NCI-H2171 treated with DMSO at 0.1 percent for 48 hours (cell line): ENCODE measurements around the gene TOMM6.
"Not testable (repeated sequence)": the region's sequence is repeated elsewhere in the genome, so short reads cannot be mapped to it uniquely, and the experiment has no call there.

Source experiments
- DNase-seq: peaks from one replicate; lab custom pipeline; 2025; lab: John Stamatoyannopoulos, UW

The TOMM6 gene

DNA sequence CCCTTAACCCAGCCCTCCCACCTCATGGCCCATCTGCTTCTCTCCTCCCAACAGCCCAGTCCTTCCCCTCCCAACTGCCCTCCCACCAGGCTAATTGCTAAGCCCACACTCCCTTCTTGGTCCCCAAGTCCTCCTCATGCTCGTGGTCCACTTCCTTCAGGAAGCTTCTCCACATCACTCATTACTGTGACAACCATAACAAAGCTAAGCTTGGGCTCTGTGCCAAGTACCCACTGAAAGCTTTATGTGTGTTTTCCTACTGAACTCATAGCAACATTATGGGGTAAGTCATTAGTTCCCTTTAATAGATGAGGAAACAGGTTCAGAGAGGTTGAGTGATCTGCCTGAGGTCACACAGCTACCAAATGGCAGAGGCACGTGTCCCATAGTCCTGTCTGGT, 24.0 kb upstream of the TOMM6 start:
- no peak for DNase-seq

- not testable (repeated sequence) for DNase-seq
These were observed 21.3 kb upstream of the TOMM6 start for GRCh38 chr6:41766043-41766664.

DNA sequence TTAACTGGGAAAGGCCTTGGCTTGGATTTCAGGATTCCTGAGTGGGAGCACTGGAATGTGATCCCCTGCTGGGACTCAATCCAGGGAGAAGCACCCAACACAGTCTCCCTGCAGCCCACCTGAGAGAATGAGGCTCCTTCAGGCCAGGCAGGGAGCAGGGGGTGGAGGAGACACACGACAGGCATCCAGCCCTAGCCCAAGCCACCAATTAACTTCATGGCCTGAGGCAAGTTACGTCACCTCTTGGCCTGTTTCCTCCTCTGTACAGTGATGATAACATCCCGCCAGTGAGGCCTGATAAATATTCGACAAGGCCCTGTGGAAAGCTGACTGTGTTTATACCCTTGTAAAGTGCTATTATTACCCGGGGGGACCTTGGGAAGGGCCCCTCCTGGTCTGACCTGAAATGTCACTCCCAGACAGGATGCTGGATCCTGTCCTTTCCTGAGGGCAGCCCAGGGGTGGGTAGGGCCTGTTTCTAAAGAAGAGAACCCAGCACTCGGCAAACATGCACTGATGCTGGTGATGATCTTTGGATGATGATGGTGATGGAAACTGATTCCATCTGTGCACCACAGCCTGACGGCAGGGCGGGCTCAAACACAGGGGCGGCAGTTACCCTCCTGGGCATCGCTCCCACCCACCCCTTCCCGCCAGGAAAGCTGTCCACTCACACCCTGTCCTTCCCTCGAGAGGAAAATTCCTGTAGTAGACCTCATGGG, 20.2 kb upstream of the TOMM6 start:
- DNase-seq = no peak

DNA sequence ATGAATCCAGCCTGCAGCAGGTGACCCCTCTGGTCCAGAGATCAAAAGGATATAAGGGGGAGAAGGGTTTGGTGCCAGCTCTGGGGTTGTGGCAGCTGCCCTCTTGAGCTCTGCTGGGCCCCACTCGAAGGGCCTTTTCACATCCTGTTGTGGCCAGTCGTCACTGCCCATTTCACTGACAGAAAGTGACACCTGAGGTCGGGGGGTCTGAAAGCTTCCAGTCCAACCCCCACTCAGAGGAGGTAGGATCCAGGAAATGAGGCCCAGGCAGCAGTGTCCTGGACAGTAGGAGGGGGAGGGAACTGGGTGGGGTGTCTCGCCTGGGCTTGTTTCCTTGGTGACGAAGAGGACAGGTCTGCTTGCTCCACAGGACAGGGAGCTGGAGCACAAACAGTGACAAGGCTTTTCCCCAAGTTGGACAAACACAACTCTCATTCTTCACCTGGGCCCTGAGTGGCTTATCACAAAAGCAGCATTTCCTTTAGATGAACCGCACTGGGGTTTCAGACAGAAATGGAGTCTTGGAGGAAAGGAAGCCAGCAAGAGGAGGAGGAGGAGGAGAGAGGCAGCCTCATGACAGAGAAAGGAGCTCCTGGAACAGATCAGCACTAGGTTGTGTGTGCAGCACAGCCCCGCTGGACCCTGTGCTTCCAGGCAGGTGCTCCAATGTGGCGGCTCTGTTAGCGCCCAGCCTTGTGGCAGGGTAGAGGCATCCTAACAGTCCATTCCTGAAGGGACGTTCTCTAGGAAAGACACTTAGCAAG, 18.8 kb upstream of the TOMM6 start:
- DNase-seq = no peak

DNA sequence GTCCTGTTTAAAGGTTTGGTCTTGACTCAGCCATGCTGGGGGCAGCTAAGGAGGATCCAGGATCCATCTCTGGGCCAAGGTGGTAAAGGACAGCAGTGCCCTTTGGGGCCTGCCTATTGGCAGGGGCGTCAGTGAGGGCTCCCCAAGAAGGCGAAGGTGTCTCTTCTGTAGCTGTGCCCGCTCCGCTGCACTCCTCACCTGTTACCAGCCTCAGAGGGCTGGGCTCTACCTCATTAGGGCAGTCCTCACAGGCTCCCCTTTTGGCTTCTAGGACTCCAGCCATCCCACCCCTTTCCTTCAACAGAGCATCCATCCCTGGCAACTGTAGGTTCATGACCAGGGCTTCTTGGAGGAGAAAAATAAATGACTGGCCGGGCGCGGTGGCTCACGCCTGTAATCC, 18.1 kb upstream of the TOMM6 start:
- DNase-seq = no peak

GRCh38 chr6:41770381-41771057, 17.0 kb upstream of the TOMM6 start:
- DNase-seq = no peak

DNA sequence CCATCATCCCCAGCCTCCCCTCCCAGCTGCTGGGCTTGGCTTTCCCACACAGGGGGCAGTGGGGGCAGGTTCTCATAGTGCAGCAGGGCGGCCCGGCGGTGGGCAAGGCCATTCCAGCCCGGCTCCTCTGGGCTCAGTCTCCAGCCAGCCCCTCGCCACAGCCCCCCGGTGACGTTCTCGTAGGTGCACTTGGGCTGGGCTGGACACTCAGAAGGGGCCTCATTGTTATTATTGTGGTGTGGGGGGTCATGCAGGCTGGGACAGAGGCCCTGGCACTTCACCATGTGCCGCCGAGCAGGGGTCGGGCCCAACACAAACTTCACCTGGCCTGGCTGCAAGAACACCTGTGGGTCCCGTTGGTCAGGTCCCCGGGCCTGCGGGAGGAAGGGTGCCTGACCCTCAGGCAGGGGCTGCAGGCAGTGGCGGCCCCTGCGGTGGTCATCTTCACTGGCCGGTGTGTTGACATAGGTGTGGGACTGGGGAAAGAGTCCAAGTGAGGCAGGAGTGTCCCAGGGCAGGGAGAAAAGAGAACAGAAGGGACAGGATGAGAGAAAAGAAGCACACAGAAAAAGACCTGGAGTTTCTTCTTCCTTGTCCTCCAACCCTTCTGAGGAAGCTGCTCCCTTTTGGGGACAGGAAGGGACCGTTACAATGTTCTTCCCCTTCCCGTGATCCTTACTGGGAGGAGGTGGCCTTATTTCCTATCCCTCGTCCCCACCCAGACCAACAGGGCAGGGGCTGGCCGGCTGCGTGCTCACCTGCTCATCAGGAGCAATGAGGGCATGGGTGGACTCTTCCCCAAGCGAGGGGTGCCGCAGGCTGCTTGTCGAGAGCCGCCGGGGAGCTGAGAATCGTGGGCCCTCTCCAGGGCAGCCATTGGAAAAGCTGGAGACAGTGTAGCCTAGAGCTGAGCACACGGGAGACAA, 16.2 kb upstream of the TOMM6 start:
- no peak for DNase-seq

DNA sequence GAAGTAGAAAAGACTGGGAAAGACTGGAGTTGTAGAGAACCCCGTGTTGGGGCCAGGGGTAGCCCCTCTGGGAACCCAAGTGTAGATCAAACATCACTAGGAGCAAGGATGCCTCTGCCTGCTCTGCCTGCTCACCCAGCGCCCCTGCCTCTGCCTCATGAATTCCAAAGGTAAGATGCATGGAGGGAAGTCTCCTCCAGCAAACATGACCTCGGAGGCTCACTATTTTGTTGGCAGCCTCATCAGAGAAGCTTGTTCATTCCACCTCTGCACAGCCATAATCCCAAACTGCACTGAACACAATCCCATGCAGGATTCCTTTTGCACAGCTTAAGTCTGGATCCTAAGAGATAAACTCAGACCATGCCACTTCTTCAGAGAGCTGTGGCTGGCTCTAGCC, 12.7 kb upstream of the TOMM6 start:
- no peak for DNase-seq

DNA sequence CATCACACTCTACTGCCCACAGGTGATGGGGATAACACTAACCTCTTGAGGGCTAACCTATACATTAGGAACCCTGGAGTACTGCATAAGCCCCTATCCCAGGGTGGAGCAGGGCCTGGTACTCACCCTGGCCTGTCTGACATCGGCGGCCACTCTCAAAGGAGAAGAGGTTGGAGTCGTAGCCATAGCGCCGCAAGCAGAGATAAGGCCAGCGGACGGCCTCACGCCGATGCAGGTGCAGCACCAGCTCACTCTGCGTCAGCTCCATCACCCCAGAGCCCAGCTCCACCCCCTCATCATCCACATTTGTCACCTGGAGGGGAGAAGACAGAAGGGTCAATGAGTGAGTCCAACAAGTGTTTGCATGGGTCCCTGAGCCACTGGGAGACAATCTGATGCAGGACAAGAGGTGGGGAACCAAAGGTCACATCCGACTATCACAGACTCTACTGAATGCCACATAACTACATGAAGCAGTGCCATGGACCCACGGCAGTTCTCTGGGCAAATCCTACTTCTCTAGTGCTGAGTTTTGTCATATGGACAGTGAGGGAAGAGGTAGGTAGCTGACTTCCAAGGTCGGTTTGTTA, 12.1 kb upstream of the TOMM6 start:
- no peak for DNase-seq

- no peak for DNase-seq
These were observed 9.8 kb upstream of the TOMM6 start for GRCh38 chr6:41777551-41778285.

DNA sequence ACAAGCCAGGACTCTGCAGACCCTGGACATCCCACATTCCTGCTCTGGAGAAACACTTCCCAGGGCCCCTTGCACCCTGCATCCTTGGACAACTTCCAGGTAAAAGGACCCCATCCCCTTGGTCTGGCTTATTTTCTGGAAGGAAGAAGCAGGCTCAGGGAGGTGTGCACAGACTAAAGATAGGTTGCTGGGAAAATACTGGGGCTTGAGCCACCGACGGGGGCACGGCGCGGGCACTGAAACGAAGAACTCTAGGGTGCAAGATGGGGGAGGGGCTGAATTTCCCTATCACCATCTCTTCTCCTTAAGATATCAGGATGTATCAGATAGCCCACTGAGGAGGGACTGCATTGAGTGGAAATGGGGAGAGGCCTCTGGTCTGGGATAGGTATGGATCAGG, 8.6 kb upstream of the TOMM6 start:
- DNase-seq = no peak

DNA sequence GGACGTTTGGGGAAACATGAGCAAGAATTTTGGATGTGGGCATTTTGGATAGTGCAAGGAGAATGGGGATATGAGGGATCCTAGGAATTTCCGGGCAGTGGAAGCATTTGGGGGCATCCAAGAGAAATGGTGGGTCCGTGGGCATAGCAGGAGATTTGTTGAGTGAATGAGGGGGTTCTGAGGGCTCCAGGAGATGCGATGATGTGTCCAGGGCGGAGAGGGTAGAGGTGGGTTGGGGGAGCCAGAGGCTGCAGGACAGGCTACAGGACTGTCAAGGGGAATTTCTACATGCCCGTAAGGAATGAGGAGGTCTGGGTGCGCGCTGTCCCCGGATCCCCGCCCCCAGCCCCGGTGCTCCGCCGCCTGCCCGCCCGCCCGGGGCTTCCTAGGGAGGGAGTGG, 8.2 kb upstream of the TOMM6 start:
- DNase-seq = no peak

DNA sequence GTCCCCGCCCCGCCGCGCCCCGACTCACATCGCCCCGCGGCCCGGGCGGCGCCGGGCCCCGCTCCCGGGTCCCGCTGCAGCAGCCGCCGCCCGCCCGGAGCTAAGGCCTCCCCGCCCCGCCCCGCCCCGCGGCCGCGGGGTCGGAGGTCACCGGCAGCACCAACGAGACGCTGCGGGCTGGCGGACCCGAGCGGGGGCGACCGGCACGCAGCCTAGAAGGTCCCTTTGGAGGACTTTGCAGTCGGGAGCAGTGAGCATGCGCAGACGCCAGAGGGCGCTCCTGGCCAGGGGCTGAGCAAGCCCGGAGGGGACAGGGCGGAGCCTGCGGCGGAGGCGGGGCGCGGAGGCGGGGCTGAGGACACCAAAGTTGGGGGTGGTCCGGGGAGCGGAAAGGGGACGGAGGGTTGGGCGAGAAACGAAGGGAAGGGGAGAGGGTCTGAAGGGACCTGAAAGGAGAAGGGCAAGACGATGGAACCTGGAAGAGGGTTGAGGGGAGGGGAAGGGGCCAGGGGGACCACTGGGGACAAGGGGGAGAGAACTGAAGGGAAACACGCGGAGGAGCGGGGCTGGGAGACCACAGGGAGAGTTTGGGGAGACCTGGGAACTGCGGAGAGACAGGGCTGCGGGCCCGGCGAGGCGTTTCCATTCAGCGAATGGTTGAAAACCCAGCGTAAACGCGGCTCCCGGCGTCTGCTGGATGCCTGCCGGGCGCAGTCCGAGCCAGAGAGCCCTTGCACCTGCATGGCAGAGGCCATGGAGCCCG, 7.5 kb upstream of the TOMM6 start, which contains the start of gene FRS3:
TSS of gene FRS3 (minus strand) at position 113 of the 763 bp plus-strand sequence. CDS start 2,913 bp downstream, outside the sequence.
- peak; percentile 90 for DNase-seq

GRCh38 chr6:41780551-41781365, 6.7 kb upstream of the TOMM6 start, which contains the start of gene PRICKLE4:
TSS of gene PRICKLE4 (plus strand) at chr6:41780782. CDS start at chr6:41783474, 2,692 bp downstream.
- DNase-seq = no peak

GRCh38 chr6:41781366-41781730, 6.1 kb upstream of the TOMM6 start:
- DNase-seq = no peak

DNA sequence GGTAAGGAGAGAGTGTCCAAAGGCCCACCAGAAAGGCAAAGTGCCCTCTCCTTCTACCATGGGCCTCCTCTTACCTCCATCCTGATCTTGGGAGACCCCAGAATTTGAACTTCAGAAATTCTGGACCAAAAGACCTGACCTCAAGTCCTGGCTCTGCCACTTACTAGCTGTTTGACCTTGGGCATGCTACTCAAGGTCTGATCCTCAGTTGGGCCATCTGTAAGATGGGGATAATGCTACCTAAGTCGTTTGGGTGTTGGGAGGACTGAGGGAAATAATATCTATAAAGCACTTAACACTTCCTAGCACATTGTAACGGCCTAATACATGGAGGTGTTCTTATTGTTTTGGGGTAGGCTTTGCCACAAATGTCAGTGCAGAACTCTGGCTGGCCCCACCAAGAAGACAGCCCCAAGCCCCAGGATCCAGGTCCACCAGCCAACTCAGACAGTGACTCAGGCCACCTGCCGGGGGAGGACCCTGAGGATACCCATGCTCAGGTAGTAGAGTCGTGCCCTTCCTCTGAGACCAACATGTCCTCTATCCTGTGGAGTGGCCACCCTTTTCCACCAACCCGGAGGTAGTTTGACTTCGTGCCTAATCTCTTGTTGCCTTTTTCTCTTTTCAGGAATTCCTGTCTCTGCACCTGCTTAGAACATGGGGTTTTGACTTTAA, 4.3 kb upstream of the TOMM6 start:
- no peak for DNase-seq

DNA sequence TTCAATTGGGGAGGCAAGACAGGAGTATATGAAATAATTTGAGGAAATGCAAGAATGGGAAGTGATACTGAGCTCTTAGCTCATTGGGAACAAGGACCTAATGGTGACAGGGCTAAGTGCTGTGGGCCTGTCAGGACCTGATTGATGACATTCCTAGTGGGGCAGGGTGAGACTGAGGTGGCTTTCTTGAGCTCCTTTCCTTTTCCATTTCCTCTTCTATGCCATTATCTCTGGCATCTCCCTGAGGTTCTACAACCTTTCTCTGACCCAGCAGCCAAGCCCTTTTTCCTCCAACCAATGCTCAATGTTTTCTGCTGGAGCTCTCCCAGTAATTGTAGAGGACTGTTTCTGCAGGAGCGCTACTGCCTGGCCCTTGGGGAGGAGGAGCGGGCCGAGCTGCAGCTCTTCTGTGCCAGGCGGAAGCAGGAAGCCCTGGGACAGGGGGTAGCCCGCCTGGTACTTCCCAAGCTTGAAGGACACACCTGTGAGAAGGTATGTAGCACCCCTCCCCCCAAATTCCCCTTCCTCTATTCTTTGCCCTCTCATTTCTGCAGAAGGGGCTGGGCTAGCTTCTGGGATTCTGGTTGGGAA, 2.8 kb upstream of the TOMM6 start:
- no peak for DNase-seq

- no peak for DNase-seq
These were observed 2.2 kb upstream of the TOMM6 start for GRCh38 chr6:41785254-41785653.
